PFSK-1 (cell line): ENCODE data around the gene KSR2.

Experiments used
- POLR2AphosphoS5 ChIP-seq: IDR thresholded peaks from 2 replicates; pipeline ENCODE4 v1.6.1; 2012; ENCODE audit warnings: low read depth, mild to moderate bottlenecking, control low read depth, low read length, moderate library complexity
- SIN3A ChIP-seq: IDR thresholded peaks from 2 replicates; pipeline ENCODE4 v1.6.1; 2012; ENCODE audit warnings: mild to moderate bottlenecking, low read length, moderate library complexity, borderline replicate concordance; ENCODE audit not compliant: insufficient read depth
- TAF1 ChIP-seq: IDR thresholded peaks from 2 replicates; pipeline ENCODE4 v1.6.1; 2012; ENCODE audit warnings: low read length, control low read depth, borderline replicate concordance; ENCODE audit not compliant: insufficient read depth
- TF ChIP-seq, protein P1 (sequence below), 2 experiments: IDR thresholded peaks; 2 replicates each; pipeline versions ENCODE4 v1.6.1 to v1.8.0; 2011 to 2012; ENCODE audit warnings: low read depth in 2 of 2, low read length in 2 of 2, control low read depth in 1 of 2, inconsistent platforms in 1 of 2, mild to moderate bottlenecking in 1 of 2, moderate library complexity in 1 of 2; ENCODE audit not compliant: insufficient read depth in 1 of 2

DNA sequence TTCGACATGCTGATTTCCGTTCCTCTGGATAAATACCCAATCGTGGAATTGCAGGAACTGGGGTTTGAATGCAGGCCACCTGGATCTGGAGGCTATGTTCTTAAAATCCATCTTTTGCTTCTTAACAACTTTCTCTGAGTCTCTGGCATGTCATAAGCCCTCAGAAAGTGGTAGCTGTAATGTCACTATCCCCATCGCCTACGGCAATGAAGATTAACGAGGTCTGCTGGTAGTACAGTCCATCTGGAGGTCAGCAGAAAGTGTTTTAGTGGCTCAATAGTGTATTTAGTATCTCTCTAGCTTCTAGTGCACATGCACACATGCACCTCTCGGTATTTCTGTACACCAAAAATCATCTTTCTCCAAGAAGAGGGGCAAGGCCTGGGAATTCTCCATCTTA, 477.1 kb downstream of the KSR2 start:
- no peak for TF ChIP-seq TAF1
- TF ChIP-seq SIN3A, result no peak
- no peak for TF ChIP-seq POLR2AphosphoS5
- TF ChIP-seq, protein P1, sequence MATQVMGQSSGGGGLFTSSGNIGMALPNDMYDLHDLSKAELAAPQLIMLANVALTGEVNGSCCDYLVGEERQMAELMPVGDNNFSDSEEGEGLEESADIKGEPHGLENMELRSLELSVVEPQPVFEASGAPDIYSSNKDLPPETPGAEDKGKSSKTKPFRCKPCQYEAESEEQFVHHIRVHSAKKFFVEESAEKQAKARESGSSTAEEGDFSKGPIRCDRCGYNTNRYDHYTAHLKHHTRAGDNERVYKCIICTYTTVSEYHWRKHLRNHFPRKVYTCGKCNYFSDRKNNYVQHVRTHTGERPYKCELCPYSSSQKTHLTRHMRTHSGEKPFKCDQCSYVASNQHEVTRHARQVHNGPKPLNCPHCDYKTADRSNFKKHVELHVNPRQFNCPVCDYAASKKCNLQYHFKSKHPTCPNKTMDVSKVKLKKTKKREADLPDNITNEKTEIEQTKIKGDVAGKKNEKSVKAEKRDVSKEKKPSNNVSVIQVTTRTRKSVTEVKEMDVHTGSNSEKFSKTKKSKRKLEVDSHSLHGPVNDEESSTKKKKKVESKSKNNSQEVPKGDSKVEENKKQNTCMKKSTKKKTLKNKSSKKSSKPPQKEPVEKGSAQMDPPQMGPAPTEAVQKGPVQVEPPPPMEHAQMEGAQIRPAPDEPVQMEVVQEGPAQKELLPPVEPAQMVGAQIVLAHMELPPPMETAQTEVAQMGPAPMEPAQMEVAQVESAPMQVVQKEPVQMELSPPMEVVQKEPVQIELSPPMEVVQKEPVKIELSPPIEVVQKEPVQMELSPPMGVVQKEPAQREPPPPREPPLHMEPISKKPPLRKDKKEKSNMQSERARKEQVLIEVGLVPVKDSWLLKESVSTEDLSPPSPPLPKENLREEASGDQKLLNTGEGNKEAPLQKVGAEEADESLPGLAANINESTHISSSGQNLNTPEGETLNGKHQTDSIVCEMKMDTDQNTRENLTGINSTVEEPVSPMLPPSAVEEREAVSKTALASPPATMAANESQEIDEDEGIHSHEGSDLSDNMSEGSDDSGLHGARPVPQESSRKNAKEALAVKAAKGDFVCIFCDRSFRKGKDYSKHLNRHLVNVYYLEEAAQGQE (IDR thresholded peaks at IDR 0.05; ENCODE audit: insufficient read depth in 1 of 2, low read depth in 2 of 2, low read length in 2 of 2), result no peak
